Spinal cord (tissue), 10 donors: ENCODE data around the gene EFNB1. TPM values are rescaled to one million over a fixed set of nuclear protein-coding genes. Genes with fewer than 3 reads are reported as not detected.
A peak's percentile ranks its signal among the peaks of the same experiment; 100 is the strongest.

Source experiments
- DNase-seq, 6 donors: peaks; one replicate each; pipeline versions ENCODE4 v3.0.0 to v3.0.0-alpha.2; 2013 to 2015; ENCODE audit warnings: low spot score in 6 of 6, low read depth in 4 of 6
- H3K27ac ChIP-seq: one replicate; pipeline ENCODE4 v1.5.1; 2013; ENCODE audit warnings: low read depth, low read length, control low read depth
- H3K27me3 ChIP-seq: one replicate; pipeline ENCODE4 v1.6.1; 2013; ENCODE audit warnings: low read length; ENCODE audit not compliant: control insufficient read depth, insufficient read depth
- H3K36me3 ChIP-seq: one replicate; pipeline ENCODE4 v1.6.1; 2013; ENCODE audit warnings: low read length; ENCODE audit not compliant: control insufficient read depth, insufficient read depth
- H3K4me1 ChIP-seq: one replicate; pipeline ENCODE4 v1.6.1; 2013; ENCODE audit warnings: low read length; ENCODE audit not compliant: control insufficient read depth, insufficient read depth
- H3K4me3 ChIP-seq: one replicate; pipeline ENCODE4 v1.5.1; 2013; ENCODE audit warnings: low read depth, low read length, control low read depth
- H3K9me3 ChIP-seq: one replicate; pipeline ENCODE4 v1.6.1; 2013; ENCODE audit warnings: low read length; ENCODE audit not compliant: control insufficient read depth, insufficient read depth
- WGBS: methylation state at CpG from one replicate; pipeline ENCODE4 v1.1.5; 2013; ENCODE audit warnings: missing lambda C conversion rate; ENCODE audit not compliant: insufficient coverage; 5-methylcytosine and 5-hydroxymethylcytosine counted together
- polyA plus RNA-seq, 2 donors: library from polyadenylated mRNA; unstranded; fragments of 120-200 nt; gene quantifications; one replicate each; pipeline ENCODE4 v1.2.1, GENCODE V29; 2013; ENCODE audit not compliant: insufficient read length in 2 of 2
- total RNA-seq, 2 donors: library from RNA; depleted of rRNA in 1 of 2; stranded (reverse); fragments of 120-200 nt in 1 of 2; fragments of >200 nt in 1 of 2; gene quantifications; one replicate each; pipeline versions ENCODE4 v1.2.3 to v1.2.4, GENCODE V29; 2013 to 2014
- donor health status: healthy.

Gene EFNB1
- total and polyA plus RNA-seq, 4 donors = 19.3 to 105 (median 28.8) TPM

DNA sequence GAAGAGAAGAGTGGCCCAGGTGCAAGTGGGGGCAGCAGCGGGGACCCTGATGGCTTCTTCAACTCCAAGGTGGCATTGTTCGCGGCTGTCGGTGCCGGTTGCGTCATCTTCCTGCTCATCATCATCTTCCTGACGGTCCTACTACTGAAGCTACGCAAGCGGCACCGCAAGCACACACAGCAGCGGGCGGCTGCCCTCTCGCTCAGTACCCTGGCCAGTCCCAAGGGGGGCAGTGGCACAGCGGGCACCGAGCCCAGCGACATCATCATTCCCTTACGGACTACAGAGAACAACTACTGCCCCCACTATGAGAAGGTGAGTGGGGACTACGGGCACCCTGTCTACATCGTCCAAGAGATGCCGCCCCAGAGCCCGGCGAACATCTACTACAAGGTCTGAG is 11.4 kb downstream of the EFNB1 start:
- WGBS = 86% methylated on average over 9 of the region's 22 CpGs
- no peaks in the 10 kb centered on the region for H3K27me3 ChIP-seq
- no peak for DNase-seq
- peaks cover 44% of the 10 kb centered on the region for H3K36me3 ChIP-seq
- no peaks in the 10 kb centered on the region for H3K9me3 ChIP-seq
- H3K27ac ChIP-seq = no peak overlapping the region
- no peak overlapping the region for H3K4me3 ChIP-seq
- H3K4me1 ChIP-seq = peaks cover 23% of the 10 kb centered on the region

DNA sequence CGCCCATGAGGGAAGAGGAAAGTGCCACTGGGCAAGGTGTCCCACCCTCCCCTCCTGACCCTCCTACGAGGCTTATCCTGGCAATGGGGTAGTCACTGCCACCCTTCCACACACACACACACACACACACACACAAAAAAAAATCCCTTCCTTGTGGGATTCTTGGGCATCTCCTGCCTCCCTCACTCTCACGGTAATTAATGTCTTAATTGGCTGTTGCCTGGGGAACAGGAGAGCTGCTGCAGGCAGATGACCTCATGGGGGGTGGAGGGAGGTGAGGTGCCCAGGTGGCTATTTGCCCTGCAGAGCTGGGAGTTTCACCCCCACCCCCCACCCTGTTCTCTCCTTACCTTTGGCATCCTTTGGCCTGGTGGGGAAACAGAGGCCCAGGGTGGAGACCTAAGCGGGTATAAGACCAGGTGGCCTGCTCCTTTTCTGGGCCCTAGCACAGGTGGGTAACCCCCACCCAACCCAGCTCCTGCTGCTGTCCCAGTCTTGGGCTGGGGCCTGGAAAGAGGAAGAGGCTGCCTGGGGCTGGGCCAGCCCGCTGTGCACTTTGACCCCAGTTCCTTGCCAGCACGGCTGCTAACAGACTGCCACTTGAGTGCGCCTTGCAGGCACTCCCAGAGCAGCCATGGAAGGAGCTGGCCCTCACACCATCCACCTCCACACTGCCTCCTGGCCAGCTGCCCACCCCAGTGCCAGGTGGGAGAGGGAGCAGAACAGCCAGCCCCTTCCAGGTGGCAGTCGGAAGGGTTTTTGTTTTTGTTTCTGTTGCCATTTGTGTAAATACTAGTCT is 12.6 kb downstream of the EFNB1 start:
- WGBS = 80% methylated on average over 3 of the region's 8 CpGs
- no peaks in the 10 kb centered on the region for H3K27me3 ChIP-seq

DNA sequence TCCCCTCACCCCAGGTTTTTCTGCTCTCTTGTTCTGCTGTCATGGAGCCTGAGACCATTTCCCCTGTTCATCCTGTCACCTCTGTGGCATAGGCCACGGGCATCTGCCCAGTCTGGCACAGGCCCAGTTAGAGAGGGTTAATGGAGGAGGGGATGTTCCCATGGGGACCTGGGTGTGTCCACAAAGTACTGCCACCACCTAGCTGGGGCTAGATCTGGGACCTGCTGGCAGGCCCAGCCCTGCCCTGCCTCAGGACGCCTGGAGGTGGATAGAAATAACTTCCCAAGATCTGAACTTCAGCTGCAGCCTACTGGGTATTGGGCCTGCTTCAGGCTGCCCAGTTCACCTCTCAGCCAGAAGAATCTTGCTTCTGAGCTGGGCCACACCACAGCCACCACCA is 13.5 kb downstream of the EFNB1 start:
- Histone ChIP-seq H3K9me3 (no peaks in the 10 kb centered on the region), H3K4me3 (no peak overlapping the region), H3K4me1 (peaks cover 34% of the 10 kb centered on the region), H3K36me3 (peaks cover 44% of the 10 kb centered on the region), H3K27me3 (no peaks in the 10 kb centered on the region), H3K27ac (no peak overlapping the region)
- WGBS = 88% methylated on average over 1 of the region's 2 CpGs
- DNase-seq = no peak

More for the DNA sequence above, 12.6 kb downstream of the EFNB1 start:
- Histone ChIP-seq H3K36me3 (peaks cover 44% of the 10 kb centered on the region), H3K9me3 (no peaks in the 10 kb centered on the region), H3K4me1 (peaks cover 26% of the 10 kb centered on the region), H3K4me3 (no peak overlapping the region), H3K27ac (no peak overlapping the region)
- peak in 1 of 6 donors; percentile 24 for DNase-seq

DNA sequence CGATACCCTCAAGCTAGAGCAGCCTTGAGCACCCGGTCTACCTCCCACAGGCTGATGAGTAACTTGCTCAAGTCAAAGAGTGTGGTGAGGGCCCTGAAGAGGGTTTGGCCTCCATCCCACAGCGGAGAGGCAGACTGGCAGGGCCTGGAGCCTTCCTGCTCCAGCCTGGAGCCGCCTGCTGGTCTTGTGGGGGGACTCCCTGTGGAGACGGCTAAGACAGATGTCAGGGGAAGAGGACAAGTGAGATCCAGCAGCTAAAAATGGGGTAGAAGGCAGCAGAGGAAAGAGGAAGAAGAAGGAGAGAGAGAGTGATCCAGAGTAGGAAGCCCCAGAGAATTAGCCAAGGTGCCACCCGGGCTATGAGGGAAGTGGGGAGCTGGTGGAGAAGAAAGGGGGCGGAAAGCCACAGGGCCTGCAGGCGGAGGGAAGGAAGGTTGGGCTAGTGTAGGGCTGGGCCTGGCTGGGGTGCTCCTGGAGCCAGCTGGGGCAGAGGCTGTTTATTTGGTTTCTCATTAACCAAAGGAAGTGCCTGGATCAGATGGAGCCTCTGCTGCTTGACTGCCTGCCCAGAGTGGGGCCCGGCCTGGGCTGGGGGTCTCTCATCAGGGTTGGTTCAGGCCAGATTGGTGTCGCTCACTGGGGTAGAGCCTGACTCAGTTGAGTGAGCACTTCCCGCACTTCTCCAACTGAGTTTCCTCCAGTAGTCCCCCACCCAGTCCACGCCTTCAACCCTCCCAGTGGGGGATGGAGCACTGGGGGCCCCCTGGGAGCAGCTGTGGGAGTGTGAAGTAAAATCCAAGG is 14.2 kb downstream of the EFNB1 start:
- Histone ChIP-seq H3K4me1 (peaks cover 33% of the 10 kb centered on the region), H3K27ac (no peak overlapping the region), H3K4me3 (no peak overlapping the region), H3K36me3 (peaks cover 44% of the 10 kb centered on the region), H3K27me3 (no peaks in the 10 kb centered on the region), H3K9me3 (no peaks in the 10 kb centered on the region)
- no peak for DNase-seq
- WGBS = 66% methylated on average over 8 of the region's 12 CpGs

DNA sequence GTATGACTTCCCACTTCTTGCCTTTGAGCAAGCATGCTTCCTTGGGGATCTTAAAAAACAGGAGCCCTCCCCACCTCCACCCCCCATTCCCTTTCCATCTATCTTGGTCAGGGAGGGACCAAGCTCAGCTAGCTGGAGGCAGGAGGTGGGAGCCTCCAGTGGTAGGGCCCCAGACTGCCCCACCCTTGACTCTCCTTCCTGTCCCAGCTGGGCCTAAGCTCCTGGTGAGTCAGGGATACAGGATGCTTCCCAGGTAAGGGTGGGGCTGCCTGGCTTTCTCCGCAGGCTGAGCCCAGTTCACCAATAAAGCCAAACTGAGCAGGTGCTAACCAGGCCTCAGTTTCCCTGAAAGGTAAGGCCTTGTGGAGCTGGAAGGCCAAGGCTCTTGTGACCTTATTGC is 15.2 kb downstream of the EFNB1 start:
- Histone ChIP-seq H3K4me1 (peaks cover 30% of the 10 kb centered on the region), H3K27ac (no peak overlapping the region), H3K9me3 (no peaks in the 10 kb centered on the region), H3K27me3 (peaks cover under 1% of the 10 kb centered on the region), H3K36me3 (peaks cover 41% of the 10 kb centered on the region), H3K4me3 (no peak overlapping the region)
- no peak for DNase-seq
- WGBS = 91% methylated on average over 1 of the region's 1 CpG

DNA sequence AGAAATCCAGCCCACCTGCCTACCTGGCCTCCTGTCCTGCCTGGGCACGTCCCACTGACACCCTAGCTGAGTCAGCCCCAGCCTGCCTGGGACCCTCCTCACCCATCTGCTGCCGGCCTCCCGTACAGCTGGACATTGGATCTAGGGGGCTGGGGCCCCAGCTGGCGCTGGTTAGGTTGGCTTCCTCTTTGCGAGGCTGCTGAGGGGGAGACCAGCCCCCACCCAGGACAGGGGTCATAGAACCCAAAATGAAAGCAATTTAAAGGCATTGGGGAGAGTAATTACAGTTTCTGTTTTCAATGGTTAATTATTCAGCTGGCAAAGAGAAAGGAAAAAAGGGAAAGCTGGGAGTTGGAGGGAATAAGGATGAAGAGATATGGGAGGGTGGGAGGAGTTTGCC is 15.8 kb downstream of the EFNB1 start:
- Histone ChIP-seq H3K27me3 (peaks cover 2% of the 10 kb centered on the region), H3K4me3 (no peak overlapping the region), H3K27ac (no peak overlapping the region), H3K4me1 (peaks cover 30% of the 10 kb centered on the region), H3K36me3 (peaks cover 39% of the 10 kb centered on the region), H3K9me3 (no peaks in the 10 kb centered on the region)
- no peak for DNase-seq
- 57% methylated on average over 5 of the region's 5 CpGs for WGBS

DNA sequence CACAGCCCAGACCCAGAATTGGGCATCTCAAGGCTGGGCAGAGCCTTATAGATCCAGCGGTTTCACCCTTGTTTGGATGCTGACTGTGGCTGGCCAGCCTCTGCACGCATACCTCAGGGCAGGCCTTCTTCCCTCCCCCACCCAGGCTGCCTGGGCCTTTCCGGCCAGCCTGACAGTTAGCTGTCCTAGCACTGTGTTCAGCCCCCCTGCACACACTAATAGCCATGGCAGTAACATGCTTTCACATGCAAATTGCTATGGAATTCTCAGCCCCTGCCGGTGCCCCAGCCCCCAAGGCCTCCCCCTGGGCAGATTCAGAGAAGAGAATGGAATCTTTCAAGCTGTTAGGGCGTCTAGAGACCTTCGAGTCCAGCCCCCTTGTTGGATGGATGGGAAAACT is 17.7 kb downstream of the EFNB1 start:
- Histone ChIP-seq H3K9me3 (no peaks in the 10 kb centered on the region), H3K36me3 (peaks cover 20% of the 10 kb centered on the region), H3K27ac (no peak overlapping the region), H3K27me3 (peaks cover 2% of the 10 kb centered on the region), H3K4me3 (no peak overlapping the region), H3K4me1 (peaks cover 27% of the 10 kb centered on the region)
- DNase-seq = peak in 1 of 6 donors; percentile 47
- WGBS = 12% methylated on average over 4 of the region's 6 CpGs

DNA sequence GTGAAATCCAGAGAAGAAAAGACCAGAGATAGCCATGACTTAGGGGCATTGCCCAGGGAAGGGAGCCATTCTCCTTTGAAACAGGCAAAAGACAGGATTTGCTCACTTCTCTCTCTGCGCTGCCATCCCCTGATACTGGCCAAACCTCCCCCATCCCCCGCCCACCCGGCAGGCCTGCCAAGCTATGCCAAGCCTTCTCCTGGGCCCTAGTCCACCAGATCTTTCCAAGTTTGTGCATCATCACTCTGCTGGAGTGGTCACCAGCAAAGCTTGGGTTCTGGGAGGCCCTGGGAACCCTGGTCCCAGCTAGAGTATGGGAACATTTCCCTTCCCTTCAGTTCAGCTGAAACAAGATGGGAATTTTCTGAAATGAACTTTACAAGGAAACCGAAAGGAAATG is 18.4 kb downstream of the EFNB1 start:
- peaks cover 2% of the 10 kb centered on the region for H3K27me3 ChIP-seq

DNA sequence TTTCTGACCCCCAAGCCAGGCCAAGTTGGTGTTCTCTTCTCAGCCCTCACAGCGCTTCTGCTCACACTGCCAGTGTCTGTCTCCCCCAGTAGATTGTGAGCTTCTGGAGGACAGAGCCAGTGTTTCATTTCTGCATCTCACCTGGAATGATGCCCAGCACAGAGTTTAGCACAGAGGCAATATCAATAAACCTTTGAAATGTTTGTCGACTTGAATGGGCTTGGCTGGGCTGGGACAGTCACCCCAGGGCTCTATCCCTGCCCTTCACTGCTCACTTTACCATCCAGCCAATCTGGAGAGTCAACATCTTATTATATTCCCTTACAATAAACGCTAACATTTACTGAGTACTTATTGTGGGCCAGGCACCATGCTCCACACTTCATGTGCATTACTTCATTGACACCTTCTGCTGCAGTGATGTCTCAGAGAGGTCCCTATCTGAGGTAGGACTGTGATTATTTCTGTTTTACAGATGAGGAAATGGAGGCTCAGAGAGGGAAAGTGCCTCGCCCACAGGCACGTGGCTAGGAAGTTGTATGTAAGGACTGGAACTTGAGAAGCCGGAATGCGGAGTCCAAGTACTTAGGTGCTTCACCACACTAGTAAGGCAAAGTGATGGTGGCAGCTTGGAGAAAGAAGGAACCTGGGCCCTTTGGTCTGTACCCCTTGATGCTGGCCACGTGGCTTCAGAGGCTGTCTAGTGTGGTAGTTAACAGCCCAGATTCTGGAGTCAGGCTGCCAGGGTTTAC is 19.5 kb downstream of the EFNB1 start:
- peaks cover 2% of the 10 kb centered on the region for H3K27me3 ChIP-seq
- H3K27ac ChIP-seq = no peak overlapping the region
- H3K9me3 ChIP-seq = no peaks in the 10 kb centered on the region
- DNase-seq = no peak
- H3K36me3 ChIP-seq = peaks cover 4% of the 10 kb centered on the region
- H3K4me1 ChIP-seq = peaks cover 16% of the 10 kb centered on the region
- WGBS = 76% methylated on average over 5 of the region's 8 CpGs
- H3K4me3 ChIP-seq = no peak overlapping the region

More for the DNA sequence above, 18.4 kb downstream of the EFNB1 start:
- H3K27ac ChIP-seq = peak overlapping the region; percentile 52
- H3K4me3 ChIP-seq = no peak overlapping the region
- DNase-seq = no peak
- 45% methylated on average over 1 of the region's 4 CpGs for WGBS
- H3K4me1 ChIP-seq = peaks cover 23% of the 10 kb centered on the region
- no peaks in the 10 kb centered on the region for H3K9me3 ChIP-seq
- H3K36me3 ChIP-seq = peaks cover 15% of the 10 kb centered on the region
